OCI-LY3 (cell line): ENCODE measurements around the gene CREG1.

Experiments used
- EZH2phosphoT487 ChIP-seq: fragments of 200-600 bp; shearing (Covaris generic); IDR thresholded peaks from 2 replicates; pipeline ENCODE4 v1.6.1; 2018; ENCODE audit warnings: antibody characterized with exemption, mixed run types, low read depth
- TF ChIP-seq, protein P1 (sequence below): fragments of 200-600, 300-600 bp; sonication (generic); IDR thresholded peaks from 2 replicates; pipeline ENCODE4 v1.5.1; 2014; ENCODE audit warnings: antibody characterized with exemption, low read length, low read depth

DNA sequence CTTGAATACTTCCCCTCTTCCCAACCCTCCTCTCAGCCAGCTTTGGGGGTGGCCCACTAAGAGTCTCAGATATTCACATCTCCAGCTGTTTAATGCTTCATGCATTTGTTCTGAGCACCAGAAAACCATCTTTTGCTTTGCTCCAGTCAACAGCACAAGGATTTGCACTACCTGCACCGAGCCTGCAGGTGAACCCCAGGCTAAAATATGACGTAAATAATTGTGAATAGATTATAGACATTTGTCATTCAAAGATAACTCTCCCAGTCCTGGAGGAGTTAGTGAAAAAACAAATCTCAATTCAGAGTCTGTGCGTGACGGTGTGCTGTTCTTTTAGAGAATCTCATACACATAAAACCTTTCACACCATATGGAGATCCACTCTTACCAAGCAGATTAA lies 42.7 kb downstream of the CREG1 start:
- TF ChIP-seq, protein P1, sequence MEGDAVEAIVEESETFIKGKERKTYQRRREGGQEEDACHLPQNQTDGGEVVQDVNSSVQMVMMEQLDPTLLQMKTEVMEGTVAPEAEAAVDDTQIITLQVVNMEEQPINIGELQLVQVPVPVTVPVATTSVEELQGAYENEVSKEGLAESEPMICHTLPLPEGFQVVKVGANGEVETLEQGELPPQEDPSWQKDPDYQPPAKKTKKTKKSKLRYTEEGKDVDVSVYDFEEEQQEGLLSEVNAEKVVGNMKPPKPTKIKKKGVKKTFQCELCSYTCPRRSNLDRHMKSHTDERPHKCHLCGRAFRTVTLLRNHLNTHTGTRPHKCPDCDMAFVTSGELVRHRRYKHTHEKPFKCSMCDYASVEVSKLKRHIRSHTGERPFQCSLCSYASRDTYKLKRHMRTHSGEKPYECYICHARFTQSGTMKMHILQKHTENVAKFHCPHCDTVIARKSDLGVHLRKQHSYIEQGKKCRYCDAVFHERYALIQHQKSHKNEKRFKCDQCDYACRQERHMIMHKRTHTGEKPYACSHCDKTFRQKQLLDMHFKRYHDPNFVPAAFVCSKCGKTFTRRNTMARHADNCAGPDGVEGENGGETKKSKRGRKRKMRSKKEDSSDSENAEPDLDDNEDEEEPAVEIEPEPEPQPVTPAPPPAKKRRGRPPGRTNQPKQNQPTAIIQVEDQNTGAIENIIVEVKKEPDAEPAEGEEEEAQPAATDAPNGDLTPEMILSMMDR = no peak
- no peak for TF ChIP-seq EZH2phosphoT487
